Measurements from ENCODE around the gene ZNF107.

GRCh38 chr7:64654796-64655548, 11.0 kb upstream of the ZNF107 start:
- TF ChIP-seq TAF1 (IDR thresholded peaks at IDR 0.05; ENCODE audit: borderline replicate concordance, insufficient read depth, low read length) (no peak), POLR2AphosphoS5 (IDR thresholded peaks at IDR 0.05; ENCODE audit: low read depth, low read length) (no peak)

All from PFSK-1 (cell line).